Thyroid gland (tissue), 4 donors: Measurements from ENCODE around the gene APC2.

Source experiments
- CTCF ChIP-seq, 6 experiments: fragments of 200-600 bp in 3 of 6; fragments of 450-650 bp in 3 of 6; sonication (generic) in 3 of 6; IDR thresholded peaks; one replicate each; pipeline ENCODE4 v1.5.1; 2016 to 2019; ENCODE audit warnings: antibody characterized with exemption in 6 of 6, mild to moderate bottlenecking in 2 of 6, inconsistent platforms in 1 of 6, moderate library complexity in 1 of 6
- POLR2A ChIP-seq, 2 donors: fragments of 450-650 bp; IDR thresholded peaks; one replicate each; pipeline ENCODE4 v1.6.1; 2017; ENCODE audit warnings: antibody characterized with exemption in 2 of 2, mild to moderate bottlenecking in 2 of 2, moderate library complexity in 1 of 2

- TF ChIP-seq CTCF (IDR thresholded peaks at IDR 0.05) (no peak), POLR2A (IDR thresholded peaks at IDR 0.05) (no peak)
Observed at GRCh38 chr19:1510442-1510806, 60.5 kb downstream of the APC2 start.
